Epithelial cell of proximal tubule (primary cell): ENCODE measurements around the gene HNRNPK. TPM values are rescaled to one million over a fixed set of nuclear protein-coding genes. Genes with fewer than 3 reads are reported as not detected.

ENCODE experiments used
- DNase-seq: peaks from one replicate; pipeline ENCODE4 v3.0.0-alpha.2; 2011; ENCODE audit warnings: low read depth
- H3K4me3 ChIP-seq: 2 replicates; pipeline ENCODE4 v1.5.1; 2011; ENCODE audit warnings: low read depth, mild to moderate bottlenecking, low read length
- CTCF ChIP-seq: conservative IDR thresholded peaks from 2 replicates; pipeline ENCODE4 v1.5.1; 2012; ENCODE audit warnings: low read depth, mild to moderate bottlenecking, low read length
- total RNA-seq: library from RNA; depleted of rRNA; stranded (reverse); fragments of >200 nt; gene quantifications from 2 replicates; pipeline ENCODE4 v1.2.3, GENCODE V29; 2015

HNRNPK gene
- total RNA-seq, 1 donor from 2014 or later, result 569 TPM

GRCh38 chr9:83920927-83921707 lies 58.9 kb downstream of the HNRNPK start, which contains the start of gene KIF27:
KIF27 (minus strand) TSS chr9:83921432; CDS start chr9:83915591, 5,841 bp downstream.
- H3K4me3 ChIP-seq, result peak within 1 kb of the TSS; percentile 73
- no peak for TF ChIP-seq CTCF
- DNase-seq, result no peak

GRCh38 chr9:83920469-83920926 lies 59.5 kb downstream of the HNRNPK start:
- H3K4me3 ChIP-seq, result peak overlapping the region; percentile 73
- no peak for DNase-seq
- peak; percentile 49 for TF ChIP-seq CTCF

GRCh38 chr9:83919111-83919510 lies 60.9 kb downstream of the HNRNPK start:
- no peak overlapping the region for H3K4me3 ChIP-seq
- TF ChIP-seq CTCF, result no peak
- DNase-seq, result no peak

Other genes with a start within 250 kb of the HNRNPK start
- 2.0 and 5.0 TPM in 2 replicates for gene GKAP1, start 162.4 kb downstream of the HNRNPK start, total RNA-seq
- gene KIF27, start 58.8 kb downstream of the HNRNPK start, total RNA-seq, result 1.5 and 2.7 TPM in 2 replicates
- gene RMI1, start 590 bp upstream of the HNRNPK start, total RNA-seq, result 3.4 and 5.6 TPM in 2 replicates